ENCODE results near the gene S100A3.

- TF ChIP-seq CTCF (IDR thresholded peaks at IDR 0.05) = peak in 1 of 3 donors; percentile 8
- no peak for TF ChIP-seq POLR2A (IDR thresholded peaks at IDR 0.05)
- TF ChIP-seq POLR2AphosphoS5 (IDR thresholded peaks at IDR 0.05) = no peak
Observed at GRCh38 chr1:153535242-153536011, 13.6 kb downstream of the S100A3 start, which contains the start of gene S100A6.

Measured in breast epithelium (tissue), 3 donors.